22Rv1 (cell line): ENCODE results near the gene SFRP2.

Experiments
- H3K27ac ChIP-seq: fragments of 450-650 bp; 2 replicates; pipeline ENCODE4 v1.5.1; 2017
- ZFX ChIP-seq: fragments of 450-650 bp; IDR thresholded peaks from 2 replicates; pipeline ENCODE4 v1.6.1; 2017; ENCODE audit warnings: antibody characterized with exemption, borderline replicate concordance
- TF ChIP-seq, protein P1 (sequence below): fragments of 450-650 bp; IDR thresholded peaks from 2 replicates; pipeline ENCODE4 v1.5.1; 2017; ENCODE audit warnings: mild to moderate bottlenecking

Gene SFRP2, protein sequence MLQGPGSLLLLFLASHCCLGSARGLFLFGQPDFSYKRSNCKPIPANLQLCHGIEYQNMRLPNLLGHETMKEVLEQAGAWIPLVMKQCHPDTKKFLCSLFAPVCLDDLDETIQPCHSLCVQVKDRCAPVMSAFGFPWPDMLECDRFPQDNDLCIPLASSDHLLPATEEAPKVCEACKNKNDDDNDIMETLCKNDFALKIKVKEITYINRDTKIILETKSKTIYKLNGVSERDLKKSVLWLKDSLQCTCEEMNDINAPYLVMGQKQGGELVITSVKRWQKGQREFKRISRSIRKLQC

DNA sequence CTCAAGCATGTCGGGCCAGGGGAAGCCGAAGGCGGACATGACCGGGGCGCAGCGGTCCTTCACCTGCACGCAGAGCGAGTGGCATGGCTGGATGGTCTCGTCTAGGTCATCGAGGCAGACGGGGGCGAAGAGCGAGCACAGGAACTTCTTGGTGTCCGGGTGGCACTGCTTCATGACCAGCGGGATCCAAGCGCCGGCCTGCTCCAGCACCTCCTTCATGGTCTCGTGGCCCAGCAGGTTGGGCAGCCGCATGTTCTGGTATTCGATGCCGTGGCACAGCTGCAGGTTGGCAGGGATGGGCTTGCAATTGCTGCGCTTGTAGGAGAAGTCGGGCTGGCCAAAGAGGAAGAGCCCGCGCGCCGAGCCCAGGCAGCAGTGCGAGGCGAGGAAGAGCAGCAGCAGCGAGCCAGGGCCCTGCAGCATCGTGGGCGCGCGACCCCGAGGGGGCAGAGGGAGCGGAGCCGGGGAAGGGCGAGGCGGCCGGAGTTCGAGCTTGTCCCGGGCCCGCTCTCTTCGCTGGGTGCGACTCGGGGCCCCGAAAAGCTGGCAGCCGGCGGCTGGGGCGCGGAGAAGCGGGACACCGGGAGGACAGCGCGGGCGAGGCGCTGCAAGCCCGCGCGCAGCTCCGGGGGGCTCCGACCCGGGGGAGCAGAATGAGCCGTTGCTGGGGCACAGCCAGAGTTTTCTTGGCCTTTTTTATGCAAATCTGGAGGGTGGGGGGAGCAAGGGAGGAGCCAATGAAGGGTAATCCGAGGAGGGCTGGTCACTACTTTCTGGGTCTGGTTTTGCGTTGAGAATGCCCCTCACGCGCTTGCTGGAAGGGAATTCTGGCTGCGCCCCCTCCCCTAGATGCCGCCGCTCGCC, at the start of gene SFRP2:
Gene SFRP2, minus strand, starts transcription at position 671 of the 864 bp plus-strand sequence. Its CDS starts 248 bp downstream, at position 423.
- H3K27ac ChIP-seq, result no peak within 1 kb of the TSS
- no peak for TF ChIP-seq ZFX
- TF ChIP-seq, protein P1, sequence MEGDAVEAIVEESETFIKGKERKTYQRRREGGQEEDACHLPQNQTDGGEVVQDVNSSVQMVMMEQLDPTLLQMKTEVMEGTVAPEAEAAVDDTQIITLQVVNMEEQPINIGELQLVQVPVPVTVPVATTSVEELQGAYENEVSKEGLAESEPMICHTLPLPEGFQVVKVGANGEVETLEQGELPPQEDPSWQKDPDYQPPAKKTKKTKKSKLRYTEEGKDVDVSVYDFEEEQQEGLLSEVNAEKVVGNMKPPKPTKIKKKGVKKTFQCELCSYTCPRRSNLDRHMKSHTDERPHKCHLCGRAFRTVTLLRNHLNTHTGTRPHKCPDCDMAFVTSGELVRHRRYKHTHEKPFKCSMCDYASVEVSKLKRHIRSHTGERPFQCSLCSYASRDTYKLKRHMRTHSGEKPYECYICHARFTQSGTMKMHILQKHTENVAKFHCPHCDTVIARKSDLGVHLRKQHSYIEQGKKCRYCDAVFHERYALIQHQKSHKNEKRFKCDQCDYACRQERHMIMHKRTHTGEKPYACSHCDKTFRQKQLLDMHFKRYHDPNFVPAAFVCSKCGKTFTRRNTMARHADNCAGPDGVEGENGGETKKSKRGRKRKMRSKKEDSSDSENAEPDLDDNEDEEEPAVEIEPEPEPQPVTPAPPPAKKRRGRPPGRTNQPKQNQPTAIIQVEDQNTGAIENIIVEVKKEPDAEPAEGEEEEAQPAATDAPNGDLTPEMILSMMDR, result no peak

DNA sequence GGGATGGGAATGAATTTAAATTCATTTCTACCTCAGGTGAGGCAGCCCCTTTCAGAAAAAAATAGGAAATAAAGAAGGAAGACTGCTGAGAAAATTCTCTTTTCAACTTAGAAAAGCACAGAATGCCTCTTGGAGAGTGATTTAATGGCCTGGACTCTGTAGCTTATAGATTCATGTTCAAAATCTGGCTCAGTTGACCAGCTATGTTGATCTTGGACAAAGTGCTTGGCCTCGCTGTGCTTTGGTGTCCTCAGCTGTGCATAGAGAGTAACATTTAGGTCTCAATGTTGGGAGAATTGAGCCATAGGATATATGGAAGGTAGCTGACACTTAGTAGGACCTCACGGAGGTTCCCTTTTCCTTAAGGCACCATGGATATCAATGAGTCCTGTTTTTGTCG, 49.7 kb upstream of the SFRP2 start:
- no peak overlapping the region for H3K27ac ChIP-seq
- TF ChIP-seq, protein P1, result no peak
- TF ChIP-seq ZFX, result no peak

DNA sequence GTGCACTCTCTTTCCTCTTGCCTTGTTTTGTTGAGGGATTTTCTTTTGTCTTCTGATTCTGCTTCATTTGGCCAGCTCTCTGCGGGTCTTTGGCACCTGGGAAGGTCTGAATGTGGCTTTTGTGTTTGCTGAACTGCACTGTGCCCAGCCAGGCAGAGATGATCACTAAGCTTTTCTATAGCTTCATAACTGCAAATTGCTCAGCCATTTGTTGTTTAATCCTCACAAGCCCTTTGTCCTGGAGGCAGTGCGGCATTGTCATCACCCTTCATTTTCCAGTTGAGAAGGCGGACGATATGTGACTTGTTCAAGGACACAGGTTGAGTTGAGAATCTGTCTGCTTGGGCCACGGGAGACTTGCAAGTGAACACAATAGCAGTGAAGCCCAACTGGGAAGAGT, 46.0 kb upstream of the SFRP2 start:
- no peak overlapping the region for H3K27ac ChIP-seq
- TF ChIP-seq, protein P1, result no peak
- TF ChIP-seq ZFX, result no peak

DNA sequence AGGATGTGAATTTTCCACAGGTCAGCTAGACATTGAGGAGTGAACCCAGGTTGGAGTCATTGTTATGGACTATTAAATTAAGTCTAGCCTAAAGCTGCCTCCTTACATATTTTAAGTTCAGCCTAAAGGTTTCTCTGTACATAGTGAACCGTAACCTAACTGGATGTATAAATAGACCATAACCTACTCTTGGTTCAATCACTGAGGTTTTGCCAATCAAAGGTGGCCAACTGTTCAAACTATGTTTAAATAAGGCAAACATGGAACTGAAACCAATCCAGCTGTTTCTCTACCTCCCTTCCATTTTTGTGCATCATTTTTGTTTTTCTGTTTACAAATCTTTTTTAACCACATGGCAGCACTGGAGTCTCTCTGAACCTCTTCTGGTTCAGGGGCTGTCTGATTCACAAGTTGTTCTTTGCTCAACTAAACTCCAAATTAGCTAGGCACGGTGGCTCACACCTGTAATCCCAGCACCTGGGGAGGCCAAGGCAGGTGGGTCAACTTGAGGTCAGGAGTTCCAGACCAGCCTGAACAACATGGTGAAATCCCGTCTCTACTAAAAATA, 43.9 kb upstream of the SFRP2 start:
- TF ChIP-seq, protein P1, result no peak
- no peak for TF ChIP-seq ZFX
- no peak overlapping the region for H3K27ac ChIP-seq

DNA sequence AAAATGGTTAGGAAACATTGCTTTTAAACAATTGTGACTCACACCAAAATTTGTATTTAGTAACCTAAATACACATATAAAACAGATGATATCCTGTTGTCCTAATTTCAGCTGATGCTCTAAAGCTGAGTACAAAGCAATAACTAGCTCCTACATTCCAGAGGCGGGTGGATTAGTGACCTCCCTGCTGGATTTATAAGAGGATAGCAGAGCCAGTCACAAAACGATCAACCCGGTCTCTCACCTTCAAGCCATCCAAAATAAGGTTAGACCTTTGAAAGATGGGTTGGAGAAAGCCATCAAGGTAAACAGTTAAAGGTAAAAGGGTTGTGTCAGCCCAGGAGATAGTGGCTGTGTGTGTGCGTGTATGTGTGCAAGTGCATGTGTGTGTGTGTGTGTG, 43.2 kb upstream of the SFRP2 start:
- TF ChIP-seq, protein P1, result no peak
- TF ChIP-seq ZFX, result no peak
- H3K27ac ChIP-seq, result no peak overlapping the region

DNA sequence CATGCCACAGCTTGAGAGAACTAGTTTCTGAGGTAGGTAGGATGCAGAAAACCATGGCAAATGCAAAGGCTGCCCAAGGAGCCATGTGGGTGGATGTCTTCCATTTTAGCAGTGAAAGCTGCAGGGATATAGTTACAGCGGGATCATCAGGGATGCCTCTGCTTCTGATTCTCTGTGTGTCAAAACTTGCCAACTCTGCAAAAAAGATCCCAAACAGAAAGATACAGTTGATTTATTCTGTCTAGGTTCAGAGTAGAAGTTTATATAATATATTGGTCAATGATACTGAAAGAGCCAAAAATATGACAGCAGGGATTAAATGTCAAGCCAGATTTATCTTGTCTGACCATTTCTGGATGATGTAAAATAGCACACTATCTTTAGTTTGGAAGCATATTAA, 42.4 kb upstream of the SFRP2 start:
- no peak for TF ChIP-seq ZFX
- TF ChIP-seq, protein P1, result no peak
- no peak overlapping the region for H3K27ac ChIP-seq

DNA sequence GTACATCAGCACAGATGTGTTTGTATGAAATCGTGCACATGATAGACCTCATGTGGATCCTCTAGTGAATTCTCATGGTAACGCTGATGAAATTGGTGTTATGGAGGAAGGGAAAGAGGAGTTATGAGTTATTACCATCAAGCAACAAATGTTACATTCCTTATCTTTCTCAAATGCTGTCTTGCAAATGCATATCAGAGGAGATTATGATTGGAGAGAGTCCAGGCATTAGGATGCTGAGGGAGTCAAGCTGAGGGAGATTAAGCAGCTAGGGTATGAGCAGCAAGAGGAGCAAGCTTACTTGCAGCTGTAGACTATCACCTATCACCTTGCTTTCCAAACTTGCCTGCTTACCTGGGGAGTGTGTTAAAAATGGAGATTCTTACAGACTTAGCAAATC, 36.8 kb upstream of the SFRP2 start:
- no peak overlapping the region for H3K27ac ChIP-seq
- no peak for TF ChIP-seq ZFX
- TF ChIP-seq, protein P1, result no peak
